ENCODE data around the gene FSTL3.
A peak's percentile ranks its signal among the peaks of the same experiment; 100 is the strongest.
"Not testable (repeated sequence)": the region's sequence is repeated elsewhere in the genome, so short reads cannot be mapped to it uniquely, and the experiment has no call there.

FSTL3 gene

GRCh38 chr19:676339-677105 lies at the start of gene FSTL3:
Gene FSTL3 (plus strand): TSS chr19:676392. CDS start chr19:676424, 32 bp downstream.
- DNase-seq: no peak

DNA sequence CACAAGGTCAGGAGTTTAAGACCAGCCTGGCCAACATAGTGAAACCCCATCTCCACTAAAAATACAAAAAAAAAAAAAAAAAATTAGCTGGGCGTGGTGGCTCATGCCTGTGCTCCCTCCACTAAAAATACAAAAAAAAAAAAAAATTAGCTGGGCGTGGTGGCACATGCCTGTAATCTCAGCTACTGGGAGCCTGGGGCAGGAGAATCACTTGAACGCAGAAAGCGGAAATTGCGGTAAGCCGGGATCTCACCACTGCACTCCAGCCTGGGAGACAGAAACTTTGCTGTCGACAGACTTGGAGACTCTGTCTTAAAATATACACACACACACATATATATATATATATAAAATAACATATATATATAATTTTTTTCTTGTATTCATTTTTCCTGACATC lies 49.6 kb upstream of the FSTL3 start:
- DNase-seq: not testable (repeated sequence)

DNA sequence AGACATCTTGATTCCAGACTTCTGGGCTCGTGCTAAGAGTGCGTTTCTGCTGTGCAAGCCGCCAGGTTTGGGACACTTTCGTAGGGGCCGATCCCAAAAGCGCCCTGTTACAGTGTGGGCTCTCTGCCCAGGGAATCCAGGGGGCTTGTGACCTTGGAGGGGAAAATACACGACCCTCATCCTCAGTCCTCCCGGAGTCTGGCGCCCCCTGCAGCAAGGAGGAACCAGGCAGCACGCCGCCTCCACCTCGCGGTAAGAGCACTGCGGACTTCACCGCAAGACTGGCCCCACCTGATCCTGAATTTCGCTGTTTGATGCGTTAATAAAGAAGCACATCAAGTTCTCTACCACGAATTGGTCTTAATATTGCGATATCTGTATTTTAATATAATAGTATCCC lies 48.0 kb upstream of the FSTL3 start:
- DNase-seq: no peak

- DNase-seq: not testable (repeated sequence)
These were observed 46.7 kb upstream of the FSTL3 start for GRCh38 chr19:629515-629914.

GRCh38 chr19:629961-630714 lies 46.1 kb upstream of the FSTL3 start:
- no peak for DNase-seq

GRCh38 chr19:632579-633067 lies 43.6 kb upstream of the FSTL3 start:
- no peak for DNase-seq

DNA sequence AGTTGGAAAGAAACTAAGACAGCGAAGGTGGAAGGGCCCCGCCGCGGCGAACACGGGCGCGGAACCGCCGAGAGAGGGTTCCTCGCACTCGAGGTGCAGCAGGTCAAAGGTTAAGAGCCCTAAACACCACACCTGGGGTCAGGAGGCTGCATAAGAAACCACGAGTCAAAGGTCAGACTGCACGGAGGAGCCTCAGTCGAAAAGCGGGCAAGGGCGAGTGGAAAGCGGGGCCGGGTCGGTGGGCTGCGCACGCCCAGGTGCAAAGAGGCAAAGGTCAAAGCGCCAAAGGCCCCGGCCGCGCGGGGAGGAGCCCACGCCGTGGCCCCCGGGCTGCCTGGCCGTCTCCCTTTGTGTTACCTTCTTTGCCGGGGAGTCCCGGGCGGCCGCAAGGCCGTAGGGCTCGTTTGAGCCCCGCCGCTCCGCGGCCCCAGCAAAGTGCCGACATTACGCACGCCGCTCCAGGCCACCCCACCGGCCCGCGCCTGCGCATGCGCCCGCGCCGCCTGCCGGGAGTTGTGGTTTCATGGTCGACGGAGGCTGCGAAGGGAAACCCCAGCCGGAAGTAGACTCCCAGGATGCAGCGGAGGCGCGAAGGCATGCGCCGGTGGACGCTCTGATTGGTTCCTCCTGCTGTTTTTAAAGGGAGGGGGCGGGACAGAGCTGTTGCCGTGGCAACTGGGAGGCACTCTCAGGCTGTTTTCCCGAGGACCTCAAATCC lies 43.0 kb upstream of the FSTL3 start, which contains the start of gene POLRMT:
POLRMT (minus strand) TSS at position 470 of the 718 bp plus-strand sequence; CDS start at position 445, 25 bp downstream.
- peak; percentile 95 for DNase-seq

DNA sequence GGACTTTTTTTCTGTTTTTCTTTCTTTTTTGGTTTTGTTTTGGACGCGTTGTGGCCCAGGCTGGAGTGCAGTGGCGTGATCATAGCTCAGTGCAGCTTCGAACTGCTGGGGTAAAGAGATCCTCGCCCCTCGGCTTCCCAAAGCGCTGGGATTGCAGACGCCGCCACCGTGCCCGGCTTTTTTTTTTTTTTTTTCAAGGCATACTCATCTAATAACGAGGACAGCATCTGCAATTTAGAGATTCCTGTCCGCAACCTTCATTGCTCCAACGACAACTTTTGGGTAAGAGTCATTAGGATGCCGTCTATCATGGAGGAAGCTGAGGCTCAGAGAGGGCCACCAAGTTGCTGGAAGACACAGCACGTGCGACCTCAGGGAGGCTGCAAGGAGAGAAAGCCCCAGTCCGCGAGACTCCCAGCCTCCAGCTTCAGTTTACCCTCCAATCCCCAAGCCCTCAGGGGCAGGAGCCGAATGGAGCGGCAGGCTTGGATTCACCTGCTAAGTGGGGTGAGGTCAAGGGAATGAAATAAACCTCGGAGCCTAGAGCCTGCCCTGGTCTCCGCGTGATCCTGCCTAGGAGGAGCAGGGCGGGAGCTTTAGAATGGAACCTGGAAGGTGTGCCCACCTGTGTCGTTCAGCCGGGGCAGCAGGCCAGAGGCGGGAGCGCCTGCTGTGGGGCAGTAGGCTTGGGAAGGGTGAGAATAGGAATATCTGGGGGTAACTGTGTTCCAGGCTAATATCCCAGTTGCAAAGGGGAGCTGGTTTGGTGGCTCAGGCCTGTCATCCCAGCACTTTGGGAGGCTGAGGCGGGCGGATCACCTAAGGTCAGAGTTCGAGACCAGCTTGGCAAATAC lies 42.2 kb upstream of the FSTL3 start:
- no peak for DNase-seq

DNA sequence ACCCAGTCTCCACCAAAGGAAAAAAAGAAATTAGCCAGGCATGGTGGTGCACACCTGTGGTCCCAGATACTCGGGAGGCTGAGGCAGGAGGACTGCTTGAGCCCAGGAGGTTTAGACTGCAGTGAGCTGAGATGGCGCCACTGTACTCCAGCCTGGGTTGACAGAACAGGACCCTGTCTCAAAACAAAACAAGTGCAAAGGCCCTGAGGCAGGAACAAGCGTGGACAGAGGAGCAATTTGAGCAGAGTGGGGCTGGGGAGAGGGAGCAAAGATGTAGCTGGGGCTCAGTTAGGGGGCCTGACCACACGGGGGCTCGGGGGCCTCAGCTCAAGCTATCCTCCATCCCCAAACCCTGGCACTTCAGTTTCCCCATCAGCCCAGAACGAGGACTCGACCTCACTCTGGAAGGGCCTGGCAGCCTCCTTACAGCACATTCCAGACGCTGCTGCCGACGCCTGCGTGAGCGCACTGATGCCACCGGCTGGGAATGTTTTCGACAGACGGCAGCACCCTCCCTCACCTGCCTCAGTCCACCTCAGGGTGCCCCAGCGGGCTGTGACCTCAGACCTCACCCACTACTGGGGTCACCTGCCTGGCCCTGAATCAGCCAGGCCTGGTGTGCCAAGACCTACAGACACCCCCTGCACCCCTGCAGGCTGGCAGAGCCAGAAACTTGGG lies 41.1 kb upstream of the FSTL3 start:
- no peak for DNase-seq

- no peak for DNase-seq
These were observed 37.3 kb upstream of the FSTL3 start for GRCh38 chr19:638906-639252.

DNA sequence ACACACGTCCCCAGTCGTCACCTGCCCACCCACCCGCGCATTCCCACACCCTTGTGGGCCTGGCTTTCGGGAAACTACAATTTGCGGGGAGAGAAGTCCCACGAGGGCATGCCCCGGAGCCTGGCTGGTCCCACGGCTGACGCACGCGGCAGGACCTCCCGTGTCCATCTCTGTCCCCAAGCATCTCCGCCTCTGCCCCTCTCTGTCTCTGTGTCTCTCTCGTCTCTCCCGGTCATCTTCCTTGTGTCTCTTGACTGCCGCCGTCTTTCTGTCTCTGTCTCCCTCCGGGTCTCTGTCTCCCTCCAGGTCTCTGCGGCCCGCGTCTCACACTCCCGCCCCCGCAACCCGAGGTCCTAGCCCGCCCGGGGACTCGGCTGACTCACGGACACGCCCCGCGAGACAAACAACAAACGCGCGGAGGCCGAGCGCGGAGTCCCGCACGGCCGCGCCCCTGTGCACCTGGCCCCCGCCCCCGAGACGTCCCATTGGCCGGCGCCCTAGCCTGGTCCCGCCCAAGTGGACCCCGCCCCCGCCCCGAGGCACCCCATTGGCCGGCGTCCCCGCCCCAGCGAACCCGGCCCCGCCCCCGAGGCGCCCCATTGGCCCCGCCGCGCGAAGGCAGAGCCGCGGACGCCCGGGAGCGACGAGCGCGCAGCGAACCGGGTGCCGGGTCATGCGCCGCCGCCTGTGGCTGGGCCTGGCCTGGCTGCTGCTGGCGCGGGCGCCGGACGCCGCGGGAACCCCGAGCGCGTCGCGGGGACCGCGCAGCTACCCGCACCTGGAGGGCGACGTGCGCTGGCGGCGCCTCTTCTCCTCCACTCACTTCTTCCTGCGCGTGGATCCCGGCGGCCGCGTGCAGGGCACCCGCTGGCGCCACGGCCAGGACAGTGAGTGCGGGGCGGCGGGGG lies 36.7 kb upstream of the FSTL3 start, which contains the start of gene FGF22:
FGF22 (plus strand) TSS at position 627 of the 908 bp plus-strand sequence; CDS start at position 674, 47 bp downstream.
- DNase-seq: peak; percentile 97

GRCh38 chr19:640161-640558 lies 36.0 kb upstream of the FSTL3 start:
- DNase-seq: no peak

DNA sequence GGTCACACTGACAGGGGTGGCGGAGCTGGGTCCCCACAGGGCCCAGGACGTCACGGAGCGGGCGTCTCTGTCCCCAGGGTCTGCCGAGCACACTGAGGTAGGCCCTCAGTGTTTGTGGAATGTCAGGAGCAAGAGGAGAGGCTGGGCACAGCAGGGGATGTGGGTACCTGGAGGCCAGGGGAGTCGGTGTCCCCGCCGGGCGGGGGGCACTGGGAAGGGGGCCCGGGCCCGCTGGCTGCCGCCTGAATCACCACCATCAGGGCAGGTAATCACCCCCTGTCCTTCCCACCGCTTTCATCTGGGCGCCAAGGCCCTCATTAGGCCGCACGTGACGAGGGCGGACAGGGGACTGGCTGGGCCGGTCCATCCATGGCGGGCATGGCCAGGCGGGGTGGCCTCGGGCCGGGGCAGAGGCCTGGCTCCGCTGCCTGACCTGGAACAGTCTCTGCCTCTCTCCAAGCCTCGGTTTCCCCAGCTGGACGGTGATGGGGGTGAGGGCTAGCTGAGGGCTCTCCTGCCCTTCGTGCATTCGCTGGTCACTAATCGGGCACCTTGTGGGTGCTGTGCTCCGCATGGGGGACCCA lies 35.5 kb upstream of the FSTL3 start:
- DNase-seq: no peak

- no peak for DNase-seq
These were observed 34.5 kb upstream of the FSTL3 start for GRCh38 chr19:641702-642101.

DNA sequence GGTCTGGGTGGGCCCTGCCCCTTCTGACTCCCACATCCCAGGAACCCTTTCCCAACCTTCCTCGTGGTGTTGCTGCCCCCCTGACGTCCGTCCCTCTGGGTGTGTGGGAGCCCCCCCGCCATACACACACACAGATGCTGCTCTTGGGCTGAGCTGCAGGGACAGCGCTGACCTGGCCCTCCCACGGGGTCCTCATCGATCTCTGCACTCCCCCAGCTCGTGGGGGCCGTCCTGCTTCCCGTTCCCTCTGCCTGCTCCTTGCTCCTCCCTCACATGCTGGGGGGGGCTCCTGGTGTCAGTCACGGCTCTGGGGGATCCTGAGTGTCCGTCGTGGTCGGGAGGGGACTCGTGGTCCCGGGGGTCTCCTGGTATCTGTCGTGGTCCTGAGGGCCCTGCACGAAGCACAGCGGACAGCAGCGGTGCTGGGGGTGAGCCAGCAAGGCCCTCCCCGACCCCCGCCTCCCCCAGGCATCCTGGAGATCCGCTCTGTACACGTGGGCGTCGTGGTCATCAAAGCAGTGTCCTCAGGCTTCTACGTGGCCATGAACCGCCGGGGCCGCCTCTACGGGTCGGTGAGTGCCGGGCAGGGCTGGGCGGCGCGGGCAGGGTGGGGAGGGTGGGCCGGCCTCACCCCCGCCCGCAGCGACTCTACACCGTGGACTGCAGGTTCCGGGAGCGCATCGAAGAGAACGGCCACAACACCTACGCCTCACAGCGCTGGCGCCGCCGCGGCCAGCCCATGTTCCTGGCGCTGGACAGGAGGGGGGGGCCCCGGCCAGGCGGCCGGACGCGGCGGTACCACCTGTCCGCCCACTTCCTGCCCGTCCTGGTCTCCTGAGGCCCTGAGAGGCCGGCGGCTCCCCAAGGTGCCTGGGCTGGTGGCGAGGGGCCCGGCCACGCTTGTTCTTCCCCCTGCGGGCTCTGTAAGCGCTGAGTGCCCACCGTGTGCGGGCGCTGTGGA lies 33.1 kb upstream of the FSTL3 start:
- DNase-seq: no peak

- no peak for DNase-seq
These were observed 32.5 kb upstream of the FSTL3 start for GRCh38 chr19:643736-644135.

GRCh38 chr19:644363-644762 lies 31.8 kb upstream of the FSTL3 start:
- DNase-seq: no peak

GRCh38 chr19:644789-645188 lies 31.4 kb upstream of the FSTL3 start:
- no peak for DNase-seq
